ENCODE data around the gene ZMIZ1.

DNA sequence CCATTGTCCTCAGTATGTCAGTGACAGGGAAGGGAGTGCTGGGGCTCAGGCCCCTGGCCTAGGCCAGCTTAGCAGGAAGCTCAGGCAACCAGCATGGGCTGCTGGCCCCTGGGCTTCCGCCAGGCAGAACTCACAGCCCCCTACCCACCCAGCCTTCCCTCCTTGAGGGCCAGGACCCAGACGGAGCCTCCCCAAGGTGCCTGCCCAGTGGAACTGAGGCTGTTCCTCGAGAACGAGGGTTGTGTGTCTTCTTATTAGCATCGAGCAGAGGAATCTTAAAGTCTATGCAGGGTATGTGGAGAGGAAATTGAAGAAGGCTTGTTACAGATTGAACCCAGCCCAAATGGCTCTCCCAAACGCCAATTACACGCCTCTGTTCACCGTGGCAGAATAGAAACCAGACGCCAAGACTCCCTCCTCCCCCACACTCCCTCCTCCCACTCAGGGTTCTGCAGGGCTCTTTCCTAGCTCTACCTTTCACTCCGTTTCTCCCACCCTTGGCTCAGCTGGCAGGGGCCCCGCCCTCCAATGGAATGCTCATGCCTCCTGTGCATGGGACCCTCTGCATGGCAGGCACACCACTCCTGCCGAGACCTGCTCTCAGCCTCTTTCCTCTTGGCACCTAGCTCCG lies 134.4 kb downstream of the ZMIZ1 start:
- TF ChIP-seq CTCF (conservative IDR thresholded peaks at IDR 0.05) (no peak), ZFX (IDR thresholded peaks at IDR 0.05) (no peak)
